Suppressor macrophage treated with lipopolysaccharide for 1 hour (primary cell): Measurements from ENCODE around the gene BSPRY.
A peak's percentile ranks its signal among the peaks of the same experiment; 100 is the strongest.
"Not testable (repeated sequence)": the region's sequence is repeated elsewhere in the genome, so short reads cannot be mapped to it uniquely, and the experiment has no call there.

ENCODE experiments used
- DNase-seq, 3 donors: peaks; one replicate each; pipeline ENCODE4 v3.0.0-alpha.2; 2020 to 2022

Gene BSPRY

GRCh38 chr9:113397203-113397631, 47.9 kb downstream of the BSPRY start:
- no peak for DNase-seq

GRCh38 chr9:113398796-113399195, 49.5 kb downstream of the BSPRY start:
- no peak for DNase-seq

GRCh38 chr9:113399646-113400200, 50.4 kb downstream of the BSPRY start:
- DNase-seq, result no peak

- DNase-seq, result peak; percentile 100
These were observed 51.9 kb downstream of the BSPRY start, which contains the start of gene ALAD for GRCh38 chr9:113401027-113401792. ALAD (minus strand) TSS chr9:113401284; CDS start chr9:113393559, 7,725 bp downstream.

GRCh38 chr9:113403646-113404045, 54.3 kb downstream of the BSPRY start:
- peak; percentile 48 to 76 (median 70) for DNase-seq

GRCh38 chr9:113406353-113406752, 57.0 kb downstream of the BSPRY start:
- not testable (repeated sequence) for DNase-seq

GRCh38 chr9:113406873-113407511, 57.7 kb downstream of the BSPRY start:
- peak; percentile 74 to 76 (median 74) for DNase-seq

GRCh38 chr9:113409481-113409880, 60.1 kb downstream of the BSPRY start:
- DNase-seq, result no peak

- DNase-seq, result no peak
These were observed 60.5 kb downstream of the BSPRY start for GRCh38 chr9:113409883-113410206.

GRCh38 chr9:113410207-113410864, 61.0 kb downstream of the BSPRY start, which contains the start of the genes C9orf43 and POLE3:
C9orf43 (plus strand) TSS chr9:113410747; CDS start chr9:113413494, 2,747 bp downstream.
POLE3 (minus strand) TSS chr9:113410675; CDS start chr9:113410293, 382 bp downstream.
- DNase-seq, result peak; percentile 97 to 99 (median 98)

GRCh38 chr9:113416149-113416721, 66.9 kb downstream of the BSPRY start:
- DNase-seq, result peak; percentile 59 to 69 (median 69)

GRCh38 chr9:113417370-113417769, 68.0 kb downstream of the BSPRY start:
- DNase-seq, result peak; percentile 28 to 47 (median 34)
